H9 (cell line): Measurements from ENCODE around the gene OPRL1. TPM values are rescaled to one million over a fixed set of nuclear protein-coding genes. Genes with fewer than 3 reads are reported as not detected.
"Not testable (repeated sequence)": the region's sequence is repeated elsewhere in the genome, so short reads cannot be mapped to it uniquely, and the experiment has no call there.

ENCODE experiments used
- DNase-seq: peaks from one replicate; pipeline ENCODE4 v3.0.0-alpha.2; 2017
- H2AFZ ChIP-seq: one replicate; pipeline ENCODE4 v1.6.1; 2013; ENCODE audit warnings: mild to moderate bottlenecking, low read length, control low read depth, moderate library complexity
- H2AK5ac ChIP-seq: 2 replicates; pipeline ENCODE4 v1.6.1; 2013; ENCODE audit warnings: low read length, control low read depth, mixed read lengths; ENCODE audit not compliant: insufficient read length
- H2BK120ac ChIP-seq: one replicate; pipeline ENCODE4 v1.6.1; 2013; ENCODE audit warnings: low read depth, mild to moderate bottlenecking, low read length, control low read depth, inconsistent platforms; ENCODE audit not compliant: poor library complexity, severe bottlenecking
- H2BK12ac ChIP-seq: 2 replicates; pipeline ENCODE4 v1.6.1; 2013; ENCODE audit warnings: low read length, control low read depth, mixed read lengths, low read depth; ENCODE audit not compliant: insufficient read length
- H2BK15ac ChIP-seq: 2 replicates; pipeline ENCODE4 v1.6.1; 2013; ENCODE audit warnings: low read depth, low read length, control low read depth
- H2BK20ac ChIP-seq: one replicate; pipeline ENCODE4 v1.6.1; 2013; ENCODE audit warnings: low read depth, mild to moderate bottlenecking, low read length, control low read depth, inconsistent platforms; ENCODE audit not compliant: poor library complexity, severe bottlenecking
- H2BK5ac ChIP-seq: 2 replicates; pipeline ENCODE4 v1.6.1; 2013; ENCODE audit warnings: low read length, control low read depth, mixed read lengths; ENCODE audit not compliant: insufficient read length
- H3K14ac ChIP-seq: 2 replicates; pipeline ENCODE4 v1.6.1; 2013; ENCODE audit warnings: low read length, control low read depth; ENCODE audit not compliant: insufficient read depth
- H3K18ac ChIP-seq: 2 replicates; pipeline ENCODE4 v1.6.1; 2013; ENCODE audit warnings: low read depth, mild to moderate bottlenecking, mixed read lengths, low read length, control low read depth; ENCODE audit not compliant: insufficient read length
- H3K23ac ChIP-seq: 2 replicates; pipeline ENCODE4 v1.6.1; 2013; ENCODE audit warnings: low read length, control low read depth, mixed read lengths, low read depth; ENCODE audit not compliant: insufficient read length
- H3K23me2 ChIP-seq: 2 replicates; pipeline ENCODE4 v1.6.1; 2013; ENCODE audit warnings: low read depth, mild to moderate bottlenecking, mixed read lengths, low read length, control low read depth; ENCODE audit not compliant: insufficient read length, poor library complexity, severe bottlenecking
- H3K27ac ChIP-seq: 2 replicates; pipeline ENCODE4 v1.5.1; 2013; ENCODE audit warnings: low read length, control low read depth, mixed read lengths, low read depth; ENCODE audit not compliant: insufficient read length
- H3K27me3 ChIP-seq: 2 replicates; pipeline ENCODE4 v1.6.1; 2013; ENCODE audit warnings: low read length, control low read depth, inconsistent platforms; ENCODE audit not compliant: insufficient read depth
- H3K4ac ChIP-seq: 2 replicates; pipeline ENCODE4 v1.6.1; 2013; ENCODE audit warnings: low read depth, mild to moderate bottlenecking, control low read depth, inconsistent platforms, low read length, moderate library complexity
- H3K4me1 ChIP-seq: 2 replicates; pipeline ENCODE4 v1.6.1; 2013; ENCODE audit warnings: low read length, control low read depth, inconsistent platforms; ENCODE audit not compliant: insufficient read depth
- H3K4me2 ChIP-seq: 2 replicates; pipeline ENCODE4 v1.6.1; 2013; ENCODE audit warnings: low read length, control low read depth, mixed read lengths; ENCODE audit not compliant: insufficient read length, insufficient read depth
- H3K56ac ChIP-seq: 2 replicates; pipeline ENCODE4 v1.6.1; 2013; ENCODE audit warnings: low read depth, mild to moderate bottlenecking, mixed read lengths, low read length, control low read depth; ENCODE audit not compliant: insufficient read length
- H3K79me1 ChIP-seq: 2 replicates; pipeline ENCODE4 v1.6.1; 2013; ENCODE audit warnings: low read depth, mild to moderate bottlenecking, moderate library complexity, low read length, control low read depth, inconsistent platforms; ENCODE audit not compliant: insufficient read depth, poor library complexity, severe bottlenecking
- H3K79me2 ChIP-seq: 2 replicates; pipeline ENCODE4 v1.6.1; 2013; ENCODE audit warnings: low read length, control low read depth, inconsistent platforms; ENCODE audit not compliant: insufficient read depth
- H3K9ac ChIP-seq: 2 replicates; pipeline ENCODE4 v1.6.1; 2013; ENCODE audit warnings: low read length, control low read depth, mixed read lengths; ENCODE audit not compliant: insufficient read length; ENCODE audit errors: extremely low read depth
- H3K9me3 ChIP-seq: one replicate; pipeline ENCODE4 v1.6.1; 2013; ENCODE audit warnings: low read depth, low read length, inconsistent platforms; ENCODE audit not compliant: control insufficient read depth
- H3T11ph ChIP-seq: one replicate; pipeline ENCODE4 v1.6.1; 2013; ENCODE audit warnings: mild to moderate bottlenecking, low read length, control low read depth, inconsistent platforms
- H4K20me1 ChIP-seq: one replicate; pipeline ENCODE4 v1.6.1; 2013; ENCODE audit not compliant: control insufficient read depth, insufficient read length, insufficient read depth
- H4K5ac ChIP-seq: 2 replicates; pipeline ENCODE4 v1.6.1; 2013; ENCODE audit warnings: low read depth, mild to moderate bottlenecking, mixed read lengths, low read length, control low read depth; ENCODE audit not compliant: insufficient read length
- H4K8ac ChIP-seq: replicated peaks from 2 replicates; pipeline ENCODE4 v1.6.1; 2013; ENCODE audit warnings: low read length, control low read depth, mixed read lengths, low read depth; ENCODE audit not compliant: insufficient read length
- H4K91ac ChIP-seq: 2 replicates; pipeline ENCODE4 v1.6.1; 2013; ENCODE audit warnings: low read depth, mild to moderate bottlenecking, moderate library complexity, mixed read lengths, low read length, control low read depth; ENCODE audit not compliant: insufficient read length
- H3K27ac Mint-ChIP-seq, 3 experiments: 2 replicates in 2 of 3; 3 replicates in 1 of 3; pipeline ENCODE4 v1.8.0; 2020 to 2021; ENCODE audit warnings: mixed read lengths in 3 of 3, mild to moderate bottlenecking in 1 of 3, moderate library complexity in 1 of 3
- H3K27me3 Mint-ChIP-seq: 2 replicates; pipeline ENCODE4 v1.8.0; 2021; ENCODE audit warnings: low read depth, mild to moderate bottlenecking, moderate library complexity, mixed read lengths
- H3K36me3 Mint-ChIP-seq, 3 experiments: 2 replicates in 2 of 3; 3 replicates in 1 of 3; pipeline ENCODE4 v1.8.0; 2020 to 2021; ENCODE audit warnings: low read depth in 3 of 3, mixed read lengths in 3 of 3; ENCODE audit not compliant: insufficient read depth in 1 of 3
- H3K4me1 Mint-ChIP-seq, 2 experiments: 2 replicates each; pipeline ENCODE4 v1.8.0; 2020; ENCODE audit warnings: mixed read lengths in 2 of 2
- H3K4me3 Mint-ChIP-seq, 2 experiments: 2 replicates in 1 of 2; 3 replicates in 1 of 2; pipeline ENCODE4 v1.8.0; 2020 to 2021; ENCODE audit warnings: mild to moderate bottlenecking in 2 of 2, mixed read lengths in 2 of 2, moderate library complexity in 1 of 2
- H3K9me3 Mint-ChIP-seq, 2 experiments: 2 replicates in 1 of 2; 3 replicates in 1 of 2; pipeline ENCODE4 v1.8.0; 2020; ENCODE audit warnings: mild to moderate bottlenecking in 2 of 2, mixed read lengths in 2 of 2, moderate library complexity in 1 of 2
- WGBS: extraction: QIAGEN DNeasy Blood & Tissue Kit; methylation state at CpG from one replicate; pipeline ENCODE4 v1.1.7; 2013; ENCODE audit warnings: missing lambda C conversion rate, low lambda C conversion rate, mixed read lengths; ENCODE audit not compliant: insufficient read length; ENCODE audit errors: extremely low coverage; 5-methylcytosine and 5-hydroxymethylcytosine counted together
- total RNA-seq: library from RNA; stranded (reverse); gene quantifications from 2 replicates; pipeline ENCODE4 v1.2.1, GENCODE V29; 2021
- TF ChIP-seq, protein P1 (sequence below): fragments of 200-600 bp; sonication (generic); conservative IDR thresholded peaks from 3 replicates; pipeline ENCODE4 v1.8.0; 2021; ENCODE audit warnings: antibody characterized with exemption, mild to moderate bottlenecking

Gene OPRL1
- total RNA-seq, 1 experiment from 2014 or later: 0.90 TPM

DNA sequence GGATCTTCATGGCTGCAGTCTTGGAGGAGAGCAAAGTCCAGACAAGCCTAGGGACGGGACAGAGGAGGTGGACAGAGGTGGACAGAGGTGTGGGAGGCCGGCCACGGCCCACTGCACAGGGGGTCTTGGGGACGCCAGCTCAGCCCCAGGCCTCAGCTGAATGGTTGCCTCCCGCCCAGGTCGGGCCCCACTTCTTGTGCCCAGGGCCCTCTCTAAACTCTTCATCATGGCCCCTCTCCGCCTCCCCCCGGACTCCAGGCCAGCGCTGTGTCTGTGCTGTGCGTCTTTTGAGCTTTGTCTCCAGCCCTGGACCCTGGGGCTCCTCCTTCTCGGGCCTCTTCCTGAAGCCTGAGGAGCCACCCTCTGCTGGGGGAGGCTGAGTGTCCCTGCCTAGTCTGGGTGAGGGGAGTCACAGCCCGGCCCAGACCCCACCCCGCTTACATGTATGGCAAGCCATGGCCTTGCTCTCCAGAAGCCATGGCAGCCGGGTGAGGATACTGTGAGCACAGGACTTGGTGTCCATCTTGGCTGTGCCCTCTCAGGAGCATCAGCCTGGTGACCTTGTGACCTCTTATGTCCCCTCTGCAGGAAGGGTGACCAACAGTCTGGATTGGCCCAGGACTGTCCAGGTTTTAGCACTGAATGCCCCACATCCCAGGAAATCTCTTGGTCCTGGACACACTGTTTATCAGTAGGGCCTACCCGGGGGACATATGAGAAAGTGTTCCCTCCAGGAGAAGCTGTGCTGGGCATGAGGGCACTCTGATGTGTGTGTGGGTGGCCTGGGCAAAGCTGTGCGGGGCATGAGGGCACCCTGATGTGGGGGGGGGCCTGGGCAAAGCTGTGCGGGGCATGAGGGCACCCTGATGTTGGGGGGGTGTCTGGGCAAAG, 36.9 kb downstream of the OPRL1 start:
- Histone ChIP-seq H3T11ph (no peak overlapping the region), H3K79me2 (no peaks in the 10 kb centered on the region), H4K20me1 (peaks cover 3% of the 10 kb centered on the region), H3K79me1 (no peaks in the 10 kb centered on the region), H4K5ac (no peak overlapping the region), H2BK120ac (no peak overlapping the region), H2BK12ac (no peak overlapping the region), H4K91ac (no peak overlapping the region), H3K4me1 (no peaks in the 10 kb centered on the region), H2BK5ac (no peak overlapping the region), H3K14ac (no peak overlapping the region), H3K23ac (no peak overlapping the region), H3K23me2 (no peaks in the 10 kb centered on the region), H3K18ac (no peak overlapping the region), H4K8ac (no peak overlapping the region), H3K9me3 (no peaks in the 10 kb centered on the region), H2AK5ac (no peak overlapping the region), H3K4me2 (no peak overlapping the region), H3K56ac (no peak overlapping the region), H3K4ac (no peak overlapping the region), H3K9ac (no peak overlapping the region), H3K27ac (no peak overlapping the region), H2BK15ac (no peak overlapping the region), H2AFZ (no peak overlapping the region), H2BK20ac (no peak overlapping the region), H3K27me3 (no peaks in the 10 kb centered on the region; the same call in 1 of the 2 replicates)
- H3K27ac Mint-ChIP-seq: no peak overlapping the region
- TF ChIP-seq, protein P1, sequence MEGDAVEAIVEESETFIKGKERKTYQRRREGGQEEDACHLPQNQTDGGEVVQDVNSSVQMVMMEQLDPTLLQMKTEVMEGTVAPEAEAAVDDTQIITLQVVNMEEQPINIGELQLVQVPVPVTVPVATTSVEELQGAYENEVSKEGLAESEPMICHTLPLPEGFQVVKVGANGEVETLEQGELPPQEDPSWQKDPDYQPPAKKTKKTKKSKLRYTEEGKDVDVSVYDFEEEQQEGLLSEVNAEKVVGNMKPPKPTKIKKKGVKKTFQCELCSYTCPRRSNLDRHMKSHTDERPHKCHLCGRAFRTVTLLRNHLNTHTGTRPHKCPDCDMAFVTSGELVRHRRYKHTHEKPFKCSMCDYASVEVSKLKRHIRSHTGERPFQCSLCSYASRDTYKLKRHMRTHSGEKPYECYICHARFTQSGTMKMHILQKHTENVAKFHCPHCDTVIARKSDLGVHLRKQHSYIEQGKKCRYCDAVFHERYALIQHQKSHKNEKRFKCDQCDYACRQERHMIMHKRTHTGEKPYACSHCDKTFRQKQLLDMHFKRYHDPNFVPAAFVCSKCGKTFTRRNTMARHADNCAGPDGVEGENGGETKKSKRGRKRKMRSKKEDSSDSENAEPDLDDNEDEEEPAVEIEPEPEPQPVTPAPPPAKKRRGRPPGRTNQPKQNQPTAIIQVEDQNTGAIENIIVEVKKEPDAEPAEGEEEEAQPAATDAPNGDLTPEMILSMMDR: no peak
- peaks cover 0 to 1% (median 0%) of the 10 kb centered on the region in 3 experiments; a peak in 1 of 7 replicates for H3K36me3 Mint-ChIP-seq
- WGBS: no CpG with 5 or more reads among the region's 17 CpGs
- DNase-seq: no peak
- peaks cover 8% of the 10 kb centered on the region for H3K27me3 Mint-ChIP-seq
- peak overlapping the region in 1 of 2 experiments; percentile 24; a peak in 1 of 5 replicates for H3K4me3 Mint-ChIP-seq
- no peaks in the 10 kb centered on the region; a peak in 1 of 5 replicates for H3K9me3 Mint-ChIP-seq
- H3K4me1 Mint-ChIP-seq: peaks cover 4 to 5% of the 10 kb centered on the region in 2 experiments; a peak in 3 of 4 replicates

DNA sequence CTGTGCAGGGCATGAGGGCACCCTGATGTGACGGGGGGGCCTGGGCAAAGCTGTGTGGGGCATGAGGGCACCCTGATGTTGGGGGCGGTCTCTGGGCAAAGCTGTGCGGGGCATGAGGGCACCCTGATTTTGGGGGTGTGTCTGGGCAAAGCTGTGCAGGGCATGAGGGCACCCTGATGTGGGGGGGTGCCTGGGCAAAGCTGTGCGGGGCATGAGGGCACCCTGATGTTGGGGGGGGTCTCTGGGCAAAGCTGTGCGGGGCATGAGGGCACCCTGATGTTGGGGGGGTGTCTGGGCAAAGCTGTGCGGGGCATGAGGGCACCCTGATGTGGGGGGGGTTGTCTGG, 37.5 kb downstream of the OPRL1 start:
- not testable (repeated sequence) for H2AFZ ChIP-seq, H3T11ph ChIP-seq, H3K79me2 ChIP-seq, H3K4me2 ChIP-seq, H2BK5ac ChIP-seq, H2BK15ac ChIP-seq, H3K36me3 Mint-ChIP-seq, H3K27me3 ChIP-seq, H3K4ac ChIP-seq, H3K18ac ChIP-seq, H3K9me3 ChIP-seq, H2BK12ac ChIP-seq, H2BK20ac ChIP-seq, H3K79me1 ChIP-seq, H3K56ac ChIP-seq, H3K9ac ChIP-seq, H3K23me2 ChIP-seq, H2AK5ac ChIP-seq, H4K91ac ChIP-seq, H3K23ac ChIP-seq, H3K4me3 Mint-ChIP-seq, H4K20me1 ChIP-seq, H3K27ac Mint-ChIP-seq, DNase-seq, H3K4me1 ChIP-seq, H4K5ac ChIP-seq, H4K8ac ChIP-seq, H3K9me3 Mint-ChIP-seq, H3K27ac ChIP-seq, H2BK120ac ChIP-seq, H3K4me1 Mint-ChIP-seq, H3K14ac ChIP-seq
- no CpG with 5 or more reads among the region's 6 CpGs for WGBS
- H3K27me3 Mint-ChIP-seq: peaks cover 13% of the 10 kb centered on the region
